Measurements from ENCODE around the gene GPHA2.
"Not testable (repeated sequence)": the region's sequence is repeated elsewhere in the genome, so short reads cannot be mapped to it uniquely, and the experiment has no call there.

GPHA2 gene
- total RNA-seq, result 0 reads per million in 2 experiments

DNA sequence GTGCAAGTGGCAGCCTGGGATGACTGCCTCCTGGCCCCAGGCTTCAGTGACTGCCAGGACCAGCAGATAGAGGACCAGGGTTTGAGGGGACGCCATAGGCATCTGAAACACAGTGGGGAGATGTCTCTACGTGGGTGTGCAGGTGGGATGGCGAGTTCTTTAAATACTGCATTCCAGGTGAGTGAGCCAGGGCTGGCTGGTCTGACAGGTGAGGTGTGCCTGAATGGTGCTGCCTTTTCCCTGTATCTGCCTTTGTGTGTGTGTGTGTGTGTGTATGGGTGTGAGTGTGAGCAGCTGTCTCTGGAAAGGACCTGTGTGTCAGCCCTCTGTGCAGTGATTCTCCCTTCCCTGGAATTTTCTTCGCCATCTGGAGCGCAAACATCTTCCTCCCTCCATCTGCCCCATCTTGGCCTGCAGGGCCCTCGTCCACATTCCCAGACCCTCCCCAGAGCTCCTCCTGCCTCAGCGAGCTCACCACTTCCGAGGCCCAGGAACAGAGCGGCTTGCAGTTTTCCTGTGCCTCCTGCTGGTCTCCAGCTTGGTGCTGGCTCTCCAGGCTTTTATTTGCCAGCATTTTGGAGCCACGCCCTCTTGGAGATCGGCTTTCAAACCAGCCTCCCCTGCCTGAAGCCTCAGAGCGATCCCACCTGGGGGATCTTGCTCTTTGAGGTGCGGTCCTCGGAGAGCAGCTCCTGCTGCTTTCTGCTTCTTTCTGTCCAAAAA, at the start of gene GPHA2:
Gene GPHA2, minus strand, starts transcription at position 535 of the 723 bp plus-strand sequence. Its CDS starts 433 bp downstream, at position 102.
- no peak for DNase-seq (ENCODE audit: low read depth)

GRCh38 chr11:64983339-64983738, 47.6 kb upstream of the GPHA2 start:
- not testable (repeated sequence) for DNase-seq (ENCODE audit: low read depth)

DNA sequence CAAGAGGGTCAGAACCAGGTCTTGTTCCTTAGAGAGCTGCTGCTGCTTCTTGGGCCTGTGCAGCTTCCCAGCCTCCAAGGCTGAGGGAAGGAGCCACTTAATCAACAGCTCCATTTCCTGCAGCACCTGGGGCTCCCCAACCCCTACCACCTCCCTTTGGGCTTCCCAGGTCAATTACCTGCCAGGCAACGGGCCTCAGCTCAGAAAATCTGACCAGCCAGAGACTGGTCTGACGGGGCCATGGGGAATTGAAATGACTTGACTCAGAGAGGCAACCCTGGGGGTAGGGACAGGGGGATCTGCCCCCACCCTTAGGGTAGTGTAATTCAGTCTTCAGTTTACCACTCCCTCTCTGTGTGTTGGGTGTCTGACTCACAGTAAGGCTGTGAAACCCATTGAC, 41.0 kb upstream of the GPHA2 start:
- DNase-seq (ENCODE audit: low read depth), result no peak

GRCh38 chr11:64974124-64974523, 38.4 kb upstream of the GPHA2 start:
- no peak for DNase-seq (ENCODE audit: low read depth)

GRCh38 chr11:64971421-64972233, 35.9 kb upstream of the GPHA2 start, which contains the start of gene MAJIN:
Gene MAJIN, minus strand, starts transcription at chr11:64972108. Its CDS starts 12,703 bp downstream, at chr11:64959405.
- DNase-seq (ENCODE audit: low read depth), result peak; percentile 84

DNA sequence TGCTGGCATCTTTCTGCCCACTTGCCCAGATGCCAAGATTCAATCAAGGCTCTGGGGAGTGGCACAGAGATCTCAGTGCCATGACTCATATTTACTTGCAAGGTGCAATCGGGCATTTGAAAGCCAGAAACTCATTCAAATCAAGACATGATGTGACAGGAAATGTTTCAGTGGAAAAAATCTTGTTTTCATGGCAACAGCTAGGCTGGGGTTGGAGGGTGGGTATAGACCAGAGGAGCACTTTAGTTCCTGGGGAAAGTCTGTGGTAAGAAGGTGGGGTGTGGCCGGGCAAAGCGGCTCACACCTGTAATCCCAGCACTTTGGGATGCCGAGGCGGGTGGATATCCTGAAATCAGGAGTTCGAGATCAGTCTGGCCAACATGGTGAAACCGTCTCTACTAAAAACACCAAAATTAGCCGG, 35.0 kb upstream of the GPHA2 start:
- DNase-seq (ENCODE audit: low read depth), result no peak

- no peak for DNase-seq (ENCODE audit: low read depth)
These were observed 33.5 kb upstream of the GPHA2 start for GRCh38 chr11:64969209-64969608.

GRCh38 chr11:64967375-64967774, 31.7 kb upstream of the GPHA2 start:
- no peak for DNase-seq (ENCODE audit: low read depth)

GRCh38 chr11:64963072-64963631, 27.5 kb upstream of the GPHA2 start:
- no peak for DNase-seq (ENCODE audit: low read depth)

- DNase-seq (ENCODE audit: low read depth), result no peak
These were observed 25.0 kb upstream of the GPHA2 start for GRCh38 chr11:64960719-64961118.

DNA sequence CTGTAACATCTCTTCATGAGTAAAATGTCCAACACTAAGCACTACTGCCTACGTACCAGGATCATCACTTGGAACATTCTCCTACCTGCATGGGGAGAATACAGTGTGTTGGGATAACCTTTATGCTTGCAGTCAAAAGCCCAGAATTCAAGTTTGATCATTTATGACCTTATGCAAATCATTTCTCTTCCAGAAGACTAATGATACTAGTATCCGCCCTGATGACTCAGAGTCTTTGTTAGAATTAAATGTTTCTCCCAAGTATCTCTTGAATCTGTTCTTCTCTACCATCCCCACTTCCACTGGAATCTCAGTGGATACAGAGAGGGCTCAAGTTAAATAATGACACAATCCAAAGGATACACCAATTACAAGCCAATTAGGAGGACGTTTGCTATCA, 23.8 kb upstream of the GPHA2 start:
- DNase-seq (ENCODE audit: low read depth), result no peak

- no peak for DNase-seq (ENCODE audit: low read depth)
These were observed 18.5 kb upstream of the GPHA2 start for GRCh38 chr11:64954201-64954600.

GRCh38 chr11:64951529-64951928, 15.8 kb upstream of the GPHA2 start:
- DNase-seq (ENCODE audit: low read depth), result no peak

- no peak for DNase-seq (ENCODE audit: low read depth)
These were observed 11.6 kb upstream of the GPHA2 start for GRCh38 chr11:64947208-64947814.

DNA sequence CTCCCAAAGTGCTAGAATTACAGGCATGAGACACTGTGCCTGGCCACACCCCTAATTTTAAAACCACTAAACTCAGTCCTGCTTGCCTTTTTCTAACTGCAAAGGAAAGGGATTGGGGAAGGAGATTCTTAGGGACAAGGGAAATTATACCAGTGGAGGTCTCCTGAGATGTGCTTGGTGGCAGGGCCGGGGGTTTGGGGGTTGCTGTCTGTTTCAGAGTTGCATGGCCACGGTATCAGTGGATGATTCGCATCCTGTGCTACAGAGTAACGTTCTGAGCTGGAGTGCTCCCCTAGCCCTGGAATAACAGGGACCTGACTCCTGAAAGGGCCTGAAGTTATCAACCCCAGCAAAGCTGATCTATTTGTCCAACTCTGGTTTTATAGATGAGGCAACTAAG, 846 bp upstream of the GPHA2 start:
- DNase-seq (ENCODE audit: low read depth), result no peak

- no peak for DNase-seq (ENCODE audit: low read depth)
These were observed 873 bp downstream of the GPHA2 start for GRCh38 chr11:64934682-64935358.

DNA sequence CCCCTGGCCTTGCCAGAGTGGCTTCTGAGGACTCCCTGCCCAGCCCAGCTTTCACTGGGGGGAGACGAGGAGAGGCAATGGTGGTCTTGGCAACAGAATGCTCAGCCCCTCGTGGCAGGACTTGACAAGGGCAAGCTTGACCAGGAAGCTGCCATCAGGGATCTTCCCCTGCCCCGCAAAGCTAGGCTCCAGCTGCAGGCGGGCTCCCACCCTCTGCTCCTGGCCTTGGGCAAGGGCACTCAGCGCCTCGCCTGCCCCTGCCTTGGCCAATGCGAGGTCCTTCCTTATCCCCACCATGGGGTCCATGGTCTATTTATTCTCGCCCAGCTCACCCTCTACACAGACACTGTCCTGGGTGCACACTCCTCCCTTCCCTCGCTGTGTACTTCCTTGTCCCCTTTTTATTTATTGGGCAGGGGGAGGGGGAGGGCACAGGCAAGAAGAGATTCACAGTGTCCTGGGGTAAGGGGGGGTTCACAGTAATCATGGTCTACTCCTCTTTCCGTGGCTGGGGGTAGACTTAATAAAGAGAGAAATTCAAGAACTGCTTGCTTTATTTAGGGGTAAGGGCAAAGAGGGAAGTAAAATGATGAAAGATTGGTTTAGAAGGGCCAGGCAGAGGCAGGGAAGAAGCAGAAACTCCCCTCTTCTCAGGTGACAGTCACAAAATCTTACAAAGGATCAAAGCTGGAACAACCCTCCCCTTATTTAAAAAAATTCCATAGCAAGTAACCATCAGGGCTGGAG, 1.6 kb downstream of the GPHA2 start:
- DNase-seq (ENCODE audit: low read depth), result no peak

- no peak for DNase-seq (ENCODE audit: low read depth)
These were observed 2.3 kb downstream of the GPHA2 start for GRCh38 chr11:64933213-64933934.

DNA sequence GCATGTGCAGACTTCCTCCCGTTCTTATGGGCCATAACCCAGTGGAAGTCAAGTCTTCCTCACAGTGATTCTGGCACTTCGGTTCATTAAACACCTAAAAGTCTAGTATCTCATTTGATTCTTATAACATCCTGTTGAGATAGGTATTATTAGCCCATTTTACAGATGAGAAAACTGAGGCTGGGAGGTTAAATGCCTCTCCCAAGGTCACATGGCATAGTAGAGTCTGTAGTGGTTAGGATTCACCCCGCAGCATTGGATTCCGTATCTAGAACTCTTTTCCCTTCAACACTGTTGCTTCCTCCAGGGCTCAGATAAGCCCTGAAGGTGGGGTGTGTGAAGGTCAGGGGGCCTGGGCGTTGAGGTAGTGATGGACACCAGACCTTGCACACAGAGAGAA, 3.4 kb downstream of the GPHA2 start:
- no peak for DNase-seq (ENCODE audit: low read depth)

DNA sequence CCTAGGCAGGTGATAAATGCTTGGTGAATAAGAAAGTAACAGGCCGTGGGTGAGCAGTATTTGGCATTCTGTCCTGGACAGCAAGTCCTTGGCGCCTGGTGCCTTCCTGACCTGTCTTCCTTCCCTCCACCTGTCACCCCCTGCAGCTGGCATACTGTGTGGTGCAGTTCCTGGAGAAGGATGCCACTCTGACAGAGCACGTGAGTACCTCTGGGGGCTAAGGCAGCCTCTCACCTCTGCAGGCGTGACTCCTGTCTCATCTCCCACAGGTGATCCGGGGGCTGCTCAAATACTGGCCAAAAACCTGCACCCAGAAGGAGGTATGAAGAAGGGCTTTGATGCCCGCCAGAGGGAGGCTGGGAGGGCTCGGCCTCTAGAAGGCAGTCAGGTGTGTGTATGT, 4.4 kb downstream of the GPHA2 start:
- no peak for DNase-seq (ENCODE audit: low read depth)

Measured in T follicular helper cell (primary cell).